Progenitor cell of endocrine pancreas (in vitro differentiated cells): Measurements from ENCODE around the gene MAL. TPM values are rescaled to one million over a fixed set of nuclear protein-coding genes. Genes with fewer than 3 reads are reported as not detected.

Experiments used
- DNase-seq: peaks from one replicate; pipeline ENCODE4 v3.0.0; 2021; ENCODE audit warnings: low spot score; ENCODE audit not compliant: unreplicated experiment
- H3K27ac Mint-ChIP-seq: 2 replicates; pipeline ENCODE4 v1.8.0; 2021; ENCODE audit warnings: mild to moderate bottlenecking, moderate library complexity, mixed read lengths
- H3K27me3 Mint-ChIP-seq: 2 replicates; pipeline ENCODE4 v1.8.0; 2021; ENCODE audit warnings: mixed read lengths
- H3K36me3 Mint-ChIP-seq: 2 replicates; pipeline ENCODE4 v1.8.0; 2022; ENCODE audit warnings: mixed read lengths; ENCODE audit not compliant: insufficient read depth
- H3K4me1 Mint-ChIP-seq: 2 replicates; pipeline ENCODE4 v1.8.0; 2021; ENCODE audit warnings: low read depth, mixed read lengths
- H3K4me3 Mint-ChIP-seq: 2 replicates; pipeline ENCODE4 v1.8.0; 2021; ENCODE audit warnings: low read depth, mild to moderate bottlenecking, moderate library complexity, mixed read lengths
- H3K9me3 Mint-ChIP-seq: 2 replicates; pipeline ENCODE4 v1.8.0; 2021; ENCODE audit warnings: low read depth, mixed read lengths
- CTCF ChIP-seq: fragments of 200-600 bp; sonication (generic); IDR thresholded peaks from one replicate; pipeline ENCODE4 v1.5.0; 2021; ENCODE audit warnings: antibody characterized with exemption, mild to moderate bottlenecking; ENCODE audit not compliant: unreplicated experiment
- total RNA-seq: library from RNA; stranded (reverse); gene quantifications from 2 replicates; pipeline ENCODE4 v1.2.1, GENCODE V29; 2021

Gene MAL
- total RNA-seq, 1 donor from 2014 or later: not detected

DNA sequence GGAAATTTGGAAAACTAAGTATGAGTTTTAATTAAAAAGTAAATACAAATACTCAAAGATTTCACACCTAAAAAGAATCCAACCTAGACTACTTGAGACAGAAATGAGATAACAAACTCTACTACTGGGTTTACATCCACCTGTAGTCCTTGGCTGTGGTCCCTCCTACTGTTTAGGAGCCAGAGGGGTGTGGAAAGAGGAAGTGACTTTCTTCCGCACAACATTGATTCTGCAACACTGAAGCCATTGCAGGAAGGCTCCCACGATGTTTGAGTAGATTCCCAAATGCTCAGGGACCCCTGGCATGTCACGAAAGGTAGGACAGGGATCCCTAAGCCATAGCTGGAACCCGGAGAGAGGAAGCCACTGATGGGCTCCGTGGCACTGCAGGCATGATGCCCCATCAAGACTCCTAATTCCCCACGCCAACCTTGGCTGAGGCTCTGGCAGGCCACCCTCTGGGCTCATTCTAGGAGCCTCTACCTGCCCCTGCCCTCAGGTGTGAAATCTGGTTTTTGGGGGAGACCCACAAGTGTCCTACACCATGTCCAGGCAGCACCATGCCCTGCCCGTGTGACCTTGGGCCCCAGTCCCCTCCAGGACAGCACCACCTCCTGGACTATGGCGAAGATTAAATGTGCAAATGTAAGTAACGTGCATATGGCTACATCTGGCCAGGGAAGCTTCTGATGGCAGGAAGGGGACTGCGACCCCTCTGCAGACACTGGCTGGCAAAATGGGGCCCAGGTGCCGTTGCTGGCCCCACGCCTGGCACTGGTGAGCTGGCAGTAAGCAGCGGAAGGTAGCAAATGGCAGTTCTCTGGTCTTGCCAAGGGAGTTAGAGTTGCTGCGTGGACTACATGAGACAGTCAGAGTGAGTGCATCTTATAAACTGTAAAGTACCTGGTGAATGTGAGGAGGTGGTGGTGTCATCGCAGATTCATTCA, 38.2 kb upstream of the MAL start:
- Mint-ChIP-seq H3K27me3 (peaks cover 42% of the 10 kb centered on the region), H3K36me3 (no peaks in the 10 kb centered on the region), H3K9me3 (no peaks in the 10 kb centered on the region), H3K4me3 (no peak overlapping the region), H3K27ac (no peak overlapping the region), H3K4me1 (no peaks in the 10 kb centered on the region)
- DNase-seq: no peak
- TF ChIP-seq CTCF: no peak

- Mint-ChIP-seq H3K9me3 (no peaks in the 10 kb centered on the region), H3K4me3 (no peak overlapping the region), H3K36me3 (no peaks in the 10 kb centered on the region), H3K27me3 (peaks cover 39% of the 10 kb centered on the region), H3K27ac (no peak overlapping the region), H3K4me1 (no peaks in the 10 kb centered on the region)
- no peak for TF ChIP-seq CTCF
- no peak for DNase-seq
Measured at GRCh38 chr2:94990956-94991355, 34.6 kb upstream of the MAL start.

GRCh38 chr2:94992360-94992759, 33.1 kb upstream of the MAL start:
- peaks cover 42% of the 10 kb centered on the region for H3K27me3 Mint-ChIP-seq
- H3K4me1 Mint-ChIP-seq: no peaks in the 10 kb centered on the region
- no peaks in the 10 kb centered on the region for H3K36me3 Mint-ChIP-seq
- no peaks in the 10 kb centered on the region for H3K9me3 Mint-ChIP-seq
- H3K27ac Mint-ChIP-seq: no peak overlapping the region
- DNase-seq: no peak
- H3K4me3 Mint-ChIP-seq: no peak overlapping the region
- no peak for TF ChIP-seq CTCF

- no peaks in the 10 kb centered on the region for H3K4me1 Mint-ChIP-seq
- H3K9me3 Mint-ChIP-seq: no peaks in the 10 kb centered on the region
- no peak overlapping the region for H3K27ac Mint-ChIP-seq
- H3K36me3 Mint-ChIP-seq: no peaks in the 10 kb centered on the region
- no peak for TF ChIP-seq CTCF
- peaks cover 44% of the 10 kb centered on the region for H3K27me3 Mint-ChIP-seq
- no peak overlapping the region for H3K4me3 Mint-ChIP-seq
- no peak for DNase-seq
Measured at GRCh38 chr2:94993176-94994062, 32.1 kb upstream of the MAL start.
